GM19397 (cell line): ENCODE data around the gene CLBA1.

ENCODE experiments used
- ATAC-seq: cut with Tn5 transposase; IDR thresholded peaks from one replicate; pipeline ENCODE4 v1.9.1; 2021; ENCODE audit warnings: mild to moderate bottlenecking, moderate library complexity; ENCODE audit not compliant: unreplicated experiment

The CLBA1 gene

DNA sequence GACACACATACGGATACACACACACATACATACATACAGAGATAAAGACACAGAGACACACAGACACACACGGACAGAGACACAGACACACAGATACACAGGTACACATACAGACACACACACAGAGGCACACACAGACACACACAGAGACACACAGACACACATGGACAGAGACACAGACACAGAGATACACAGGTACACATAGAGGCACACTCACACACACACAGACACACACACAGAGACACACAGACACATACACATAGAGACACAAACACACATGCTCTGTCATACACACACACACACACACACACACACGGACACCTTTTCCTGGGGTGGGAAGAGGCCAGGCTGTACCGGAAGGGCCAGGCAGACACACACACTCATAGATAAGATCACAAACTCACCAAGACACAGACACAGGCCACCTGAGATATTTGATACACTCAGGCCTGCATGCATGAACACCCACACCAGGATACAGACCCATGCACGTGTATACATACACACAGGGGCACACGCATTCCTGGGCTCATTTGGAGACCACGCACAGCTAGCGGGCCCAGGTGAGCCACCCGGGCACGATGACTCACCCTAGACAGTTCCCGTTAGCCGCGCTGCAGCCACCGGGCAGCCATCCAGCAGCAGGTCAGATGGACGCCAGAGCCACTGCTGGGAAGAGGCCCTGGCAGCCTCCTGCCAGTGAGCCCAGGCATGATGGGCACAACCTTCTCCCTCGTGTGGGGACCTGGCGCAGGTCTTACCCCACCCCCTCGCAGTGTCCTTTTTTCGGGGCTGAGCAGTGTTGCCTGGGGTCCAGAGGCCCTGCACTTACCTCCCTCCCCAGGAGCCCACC is 5.6 kb upstream of the CLBA1 start:
- ATAC-seq, result no peak

DNA sequence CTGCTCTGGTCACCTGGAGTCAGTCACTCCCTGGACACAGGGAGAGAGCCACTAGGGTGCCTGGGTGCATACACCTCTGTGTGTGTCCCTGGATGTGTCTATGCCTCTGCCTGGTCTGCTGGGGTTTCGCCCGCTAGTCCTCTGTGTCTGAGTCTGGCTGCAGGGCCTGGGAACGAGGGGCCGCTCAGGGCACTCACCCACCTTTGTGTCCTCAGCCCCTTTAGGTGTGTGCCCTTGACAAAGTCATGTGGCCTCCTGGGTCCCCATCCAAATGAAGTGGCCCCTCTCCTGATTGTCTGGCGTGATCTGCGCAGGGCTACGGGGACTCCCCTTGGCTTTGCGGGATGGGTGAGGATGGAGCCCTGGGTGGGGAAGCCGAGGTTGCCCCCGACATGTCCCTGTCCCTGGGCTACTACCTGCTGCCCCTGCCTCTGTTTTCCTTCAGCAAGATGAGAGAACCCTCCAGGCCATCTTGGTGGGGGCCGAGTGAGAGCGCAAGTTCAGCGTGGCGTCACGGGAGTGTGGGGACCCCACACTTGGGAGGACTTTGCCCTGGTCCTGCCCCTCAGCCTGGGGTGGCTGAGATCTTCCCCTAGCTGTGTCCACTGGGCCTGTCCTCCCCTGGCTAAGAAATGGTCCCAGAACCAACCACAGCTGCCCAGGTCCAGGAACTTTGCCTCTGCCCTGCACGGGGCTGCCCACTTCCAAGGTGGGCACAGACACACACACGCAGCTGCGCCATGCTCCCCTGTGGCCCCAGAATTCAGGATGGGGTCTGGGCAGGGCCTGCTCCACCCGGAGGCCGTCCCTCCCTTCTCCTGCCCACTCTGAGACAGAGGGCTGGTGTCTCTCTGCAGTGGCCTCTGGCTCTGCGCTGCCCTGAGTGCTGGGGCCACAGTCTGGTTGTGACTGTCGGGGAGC is 4.7 kb upstream of the CLBA1 start:
- no peak for ATAC-seq

DNA sequence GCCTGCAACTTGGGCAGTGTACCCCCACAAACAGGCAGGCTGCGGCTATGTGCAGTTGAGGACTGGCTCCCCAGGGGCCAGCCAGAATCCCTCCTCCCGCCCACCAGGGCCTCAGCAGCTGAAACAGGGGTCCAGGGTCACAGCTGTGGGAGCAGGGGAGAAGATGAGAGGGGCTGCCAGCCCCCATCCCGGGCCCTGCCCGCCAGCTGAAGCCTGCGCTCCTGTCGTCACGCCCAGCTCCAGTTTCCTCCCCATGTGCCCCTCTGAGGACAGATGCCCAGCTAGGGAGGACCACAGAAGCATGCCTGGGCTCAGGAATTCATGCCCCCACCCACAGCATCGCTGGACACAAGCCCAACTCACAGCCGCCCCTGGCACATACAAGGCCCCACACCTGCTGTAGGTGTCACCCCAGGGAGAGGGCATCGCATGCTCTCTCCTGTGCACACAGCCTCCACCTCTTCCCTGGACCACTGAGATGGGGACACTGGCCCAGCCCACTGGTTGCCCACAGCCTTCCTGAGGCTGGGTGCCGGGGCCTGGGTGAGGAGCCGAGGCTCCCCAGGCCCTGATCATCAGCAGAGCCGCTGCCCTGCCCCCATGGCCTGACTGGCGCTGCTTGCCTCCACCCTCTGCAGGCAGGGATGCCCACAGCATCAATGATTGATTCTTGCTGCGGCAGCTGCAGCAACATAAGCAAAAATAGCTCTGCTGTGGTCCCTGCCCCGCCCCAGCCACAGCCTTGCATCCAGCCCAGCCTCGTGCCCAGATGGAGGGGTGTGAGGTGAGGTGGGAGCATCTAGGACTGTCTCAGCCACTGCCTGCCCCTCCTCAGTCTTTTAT is 3.7 kb upstream of the CLBA1 start:
- ATAC-seq, result no peak

DNA sequence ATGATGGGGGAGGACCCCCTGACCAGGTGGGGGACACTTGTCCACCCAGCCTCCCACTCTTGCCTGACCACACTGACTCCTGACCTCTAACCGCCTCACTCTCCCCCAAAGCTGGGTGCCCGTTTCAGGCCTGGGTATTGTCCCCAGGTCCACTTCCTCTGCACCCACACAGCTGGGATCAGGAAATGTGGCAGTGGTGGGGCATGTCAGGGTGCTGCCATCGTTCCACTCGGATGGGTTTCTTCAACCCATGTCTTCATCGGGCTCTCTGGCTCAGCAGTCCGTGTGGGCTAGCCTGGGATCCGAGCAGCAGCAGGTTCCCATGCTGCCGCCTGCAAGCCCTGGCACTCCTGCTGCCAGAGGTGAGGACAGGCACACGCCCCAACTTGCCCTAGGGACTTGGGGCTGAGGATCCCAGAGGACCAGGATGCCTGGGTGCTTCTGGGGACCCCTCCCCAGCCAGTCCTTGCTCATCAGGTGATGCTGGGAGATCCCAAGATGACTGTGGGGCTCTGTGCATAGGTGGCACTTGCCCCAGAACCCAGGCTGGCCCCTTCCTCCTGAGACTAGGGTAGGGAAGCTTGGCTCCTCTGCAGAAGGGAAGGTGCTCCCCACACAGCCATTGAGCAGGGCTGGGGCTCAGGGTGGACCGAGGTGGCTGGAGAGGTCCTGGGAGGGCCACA is 2.9 kb upstream of the CLBA1 start:
- no peak for ATAC-seq

DNA sequence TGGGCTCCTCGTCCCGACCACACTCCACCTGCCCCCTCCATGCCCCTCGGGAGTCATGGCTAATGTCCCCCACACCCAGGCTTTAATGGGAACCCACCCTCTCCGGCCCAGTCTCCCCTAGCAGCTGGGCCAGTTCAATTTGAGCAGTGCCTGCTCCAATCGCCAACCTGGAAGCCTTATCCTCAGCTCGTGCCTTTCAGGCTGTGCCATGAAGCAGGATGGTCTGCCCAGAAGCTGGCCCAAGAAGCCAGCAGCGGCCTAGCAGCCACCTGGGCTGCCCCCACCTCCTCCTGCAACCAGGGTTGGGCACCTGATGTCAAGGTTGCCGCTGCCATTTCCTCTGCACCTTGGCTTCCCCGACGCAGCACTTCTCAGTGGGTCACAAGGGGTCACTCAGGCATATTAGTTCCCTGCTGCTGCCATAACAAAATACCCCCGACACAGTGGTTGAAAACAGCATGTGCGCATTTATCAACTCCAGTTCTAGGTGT is 2.3 kb upstream of the CLBA1 start:
- ATAC-seq, result no peak

DNA sequence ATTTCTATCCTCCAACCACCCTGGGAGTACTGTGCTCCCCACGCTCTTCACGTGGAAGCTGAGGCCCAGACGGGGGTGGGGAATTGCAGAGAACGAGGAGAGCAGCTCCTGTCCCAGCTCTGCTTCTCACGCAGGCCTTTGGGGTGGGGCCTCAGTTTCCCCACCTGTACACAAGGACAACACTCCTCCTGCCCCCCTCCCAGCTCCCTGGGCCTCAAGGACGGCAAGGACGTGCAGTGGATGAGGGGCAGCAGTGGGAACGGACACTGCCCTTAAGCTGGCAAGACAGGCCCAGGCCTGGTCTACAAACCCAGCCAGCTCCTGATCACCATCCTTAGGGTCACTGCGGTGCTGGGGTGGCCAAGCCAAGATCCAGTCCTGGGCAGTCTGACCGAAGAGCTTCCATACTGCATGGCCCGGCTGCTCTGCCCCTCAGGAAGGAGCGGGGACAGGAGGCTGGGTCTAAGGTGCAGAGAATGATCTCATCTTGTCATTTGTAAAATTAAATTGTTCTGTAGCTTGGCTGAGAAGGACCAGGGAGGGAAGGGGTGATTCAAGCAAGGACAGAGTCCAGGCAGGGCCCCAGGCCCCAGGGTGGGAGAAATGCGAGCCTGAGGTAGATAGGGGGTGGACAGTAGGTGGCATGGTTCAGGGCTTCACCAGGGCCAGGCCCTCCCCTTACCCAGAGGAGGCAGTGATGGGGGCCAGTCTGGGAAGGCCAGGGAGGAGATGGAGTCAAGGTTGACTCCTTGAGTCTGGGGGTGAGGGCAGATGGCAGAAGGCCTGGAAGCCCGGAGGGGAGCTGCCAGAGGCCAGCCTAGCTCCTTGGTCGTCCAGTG is 1.3 kb upstream of the CLBA1 start:
- ATAC-seq, result no peak

DNA sequence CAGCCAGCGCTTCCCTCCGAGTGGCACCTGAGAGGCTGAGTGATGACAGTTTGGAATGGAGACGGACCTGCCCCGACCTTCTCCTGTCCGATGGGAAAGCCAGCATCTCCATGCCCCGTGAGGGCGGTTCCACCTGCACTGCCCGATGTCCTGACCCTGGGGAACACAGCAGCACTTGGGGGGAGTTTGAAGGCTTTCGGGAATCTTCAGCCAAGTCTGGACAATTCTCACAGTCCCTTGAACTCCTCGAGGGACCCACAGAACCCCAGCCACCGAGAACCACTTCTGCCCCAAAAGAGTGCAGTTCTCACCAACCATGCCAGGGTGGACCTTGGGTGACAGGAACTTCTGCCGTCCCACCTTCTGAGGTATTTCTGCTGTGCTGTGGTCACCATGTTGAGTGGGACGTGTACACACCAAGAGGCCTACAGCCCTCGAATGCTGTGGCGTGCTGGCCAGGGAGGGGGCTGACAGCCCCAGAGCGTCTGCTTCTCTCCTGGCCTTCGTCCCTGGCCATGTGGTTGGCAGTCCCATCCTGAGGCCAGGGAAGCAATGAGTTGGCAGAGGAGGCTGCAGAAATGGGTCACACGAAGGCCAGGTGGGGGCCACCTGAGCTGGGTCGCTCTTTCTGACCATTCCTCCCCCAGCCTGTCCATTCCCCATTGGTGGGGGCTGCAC is 1.0 kb downstream of the CLBA1 start:
- ATAC-seq, result no peak

DNA sequence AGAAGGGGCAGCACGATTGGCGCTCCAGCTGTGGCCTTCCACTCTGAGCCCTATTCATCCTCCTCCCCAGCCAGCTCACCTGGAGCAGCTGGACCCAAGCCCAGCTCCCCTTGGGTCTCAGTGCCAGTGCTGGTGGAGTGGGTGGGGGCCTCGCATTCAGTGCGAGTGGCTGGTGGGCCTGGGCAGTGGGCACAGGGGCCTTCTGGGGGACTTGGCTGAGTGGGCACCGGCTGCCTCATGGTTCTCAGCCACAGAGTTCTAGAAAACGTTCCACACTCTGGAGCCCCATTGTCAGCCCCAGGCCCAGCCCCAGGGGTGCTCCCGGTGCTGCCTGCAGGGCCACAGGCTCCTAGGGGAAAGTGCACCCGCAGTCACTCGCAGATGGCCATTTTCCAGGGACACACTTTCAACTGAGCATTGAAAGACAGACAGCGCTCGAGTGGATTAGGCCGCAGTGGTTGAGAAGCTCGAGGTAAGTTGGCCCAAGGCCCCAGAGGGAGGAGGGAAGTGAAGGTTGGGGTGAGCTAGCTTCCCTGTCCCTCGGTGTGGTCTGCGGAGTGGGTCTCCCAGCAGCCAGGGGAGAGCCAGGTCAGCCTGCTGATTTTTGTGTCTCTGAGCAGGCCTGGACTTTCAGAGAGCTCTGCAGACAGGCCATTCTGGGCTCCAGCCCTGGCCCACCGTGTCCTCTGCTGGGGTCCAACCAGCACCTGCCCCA is 3.8 kb downstream of the CLBA1 start:
- no peak for ATAC-seq

DNA sequence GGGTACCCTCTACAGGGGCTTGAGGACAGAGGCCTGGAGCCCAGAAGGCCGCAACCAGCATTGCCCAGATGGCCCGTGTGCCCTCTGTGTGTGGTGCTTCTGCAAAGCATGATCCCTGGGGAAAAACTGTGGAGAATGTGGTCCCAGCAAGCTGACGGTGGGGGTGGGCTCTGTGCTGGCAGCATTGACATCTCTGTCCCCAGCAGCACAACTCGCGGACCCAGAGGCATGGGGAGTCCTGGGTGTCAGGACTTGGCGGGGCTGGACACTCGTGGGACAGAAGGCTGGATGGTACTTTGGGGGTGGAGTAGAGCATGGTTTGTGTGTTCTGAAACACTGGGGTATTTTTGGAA is 4.3 kb downstream of the CLBA1 start:
- ATAC-seq, result no peak

DNA sequence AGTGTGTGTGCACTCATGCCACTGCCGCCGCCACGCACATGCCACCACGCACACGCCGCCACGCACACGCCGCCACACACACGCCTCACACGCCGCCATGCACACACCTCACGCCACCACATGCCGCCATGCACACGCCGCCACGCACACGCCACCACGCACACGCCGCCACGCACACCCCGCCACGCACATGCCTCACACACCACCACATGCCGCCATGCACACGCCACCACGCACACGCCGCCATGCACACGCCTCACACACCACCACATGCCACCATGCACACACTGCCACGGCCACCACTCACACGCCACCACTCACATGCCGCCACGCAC is 6.3 kb downstream of the CLBA1 start:
- ATAC-seq, result no peak

DNA sequence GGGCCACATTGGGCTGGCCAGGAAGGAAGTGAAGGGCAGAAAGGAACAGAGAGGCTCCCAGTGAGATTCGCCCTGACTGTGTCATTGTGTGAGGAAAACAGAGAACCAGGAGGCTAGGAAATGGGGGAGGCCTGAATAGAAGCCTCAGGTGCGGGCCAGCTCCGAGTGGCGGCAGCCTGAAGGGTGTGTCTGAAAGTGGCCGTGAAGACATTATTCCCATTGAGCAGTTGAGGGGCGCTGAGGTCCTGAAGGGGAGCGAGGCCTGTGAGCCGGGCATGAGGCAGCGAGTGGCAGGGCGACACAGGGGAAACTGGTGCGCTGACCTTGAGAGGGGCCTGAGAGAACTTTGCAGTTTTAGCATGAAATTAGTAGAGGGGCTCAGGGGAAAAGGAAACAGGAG is 6.9 kb downstream of the CLBA1 start:
- ATAC-seq, result no peak

DNA sequence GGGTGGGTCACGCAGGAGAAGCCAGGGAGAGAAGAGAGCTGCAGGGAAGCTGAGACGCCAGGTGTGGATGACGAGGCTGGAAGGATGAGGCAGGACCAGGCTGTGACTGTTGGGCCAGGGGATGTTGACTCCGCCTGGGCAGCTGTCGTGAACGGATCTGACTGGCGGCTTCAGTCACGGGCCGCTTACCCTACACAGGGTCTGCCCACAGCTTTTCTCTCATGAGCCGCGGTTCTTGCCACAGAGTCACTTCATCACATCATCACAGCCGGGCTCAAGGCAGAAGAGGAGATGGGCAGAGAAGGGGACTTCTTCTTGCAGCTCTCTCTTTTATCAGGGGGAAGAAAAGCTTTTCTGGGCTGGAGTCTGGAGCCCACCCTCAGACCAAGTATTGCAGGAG is 7.7 kb downstream of the CLBA1 start:
- no peak for ATAC-seq

DNA sequence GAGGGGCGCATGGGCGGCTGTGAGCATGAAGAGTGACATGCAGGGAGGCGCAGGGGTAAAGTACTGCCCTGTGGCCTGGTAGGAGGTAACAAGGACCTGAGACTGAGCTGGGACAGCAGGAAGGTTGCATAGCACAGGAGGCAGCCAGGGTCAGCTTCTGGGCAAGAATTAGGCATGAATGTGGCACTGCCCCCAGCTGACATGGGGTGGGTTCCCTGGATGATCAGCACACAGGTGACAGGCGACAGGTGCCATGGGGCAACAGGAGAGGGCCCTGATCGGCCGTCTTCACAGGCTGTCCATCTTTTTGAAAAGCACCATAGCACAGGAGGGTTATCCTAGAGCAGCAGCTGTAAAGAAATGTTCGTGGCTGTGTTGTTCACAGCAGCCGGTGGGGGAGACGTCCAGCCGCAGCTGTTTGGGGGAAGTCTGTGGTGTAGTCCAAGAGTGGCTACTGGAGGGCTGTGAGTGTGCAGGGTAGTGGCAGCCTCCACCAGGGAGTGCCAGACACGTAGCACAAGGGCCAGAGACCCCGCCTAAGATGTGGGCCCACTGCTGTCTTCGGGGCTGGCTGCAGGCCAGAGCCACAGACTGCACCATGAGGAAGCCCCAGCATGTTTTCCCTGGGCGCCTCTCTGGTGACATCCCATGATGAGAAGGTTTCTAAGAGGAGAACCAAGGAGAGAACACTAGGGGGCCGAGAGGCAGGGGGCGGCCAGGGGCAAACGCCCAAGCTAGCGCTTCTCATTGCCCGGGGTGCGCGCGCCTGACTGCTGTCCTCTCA is 8.4 kb downstream of the CLBA1 start:
- no peak for ATAC-seq

DNA sequence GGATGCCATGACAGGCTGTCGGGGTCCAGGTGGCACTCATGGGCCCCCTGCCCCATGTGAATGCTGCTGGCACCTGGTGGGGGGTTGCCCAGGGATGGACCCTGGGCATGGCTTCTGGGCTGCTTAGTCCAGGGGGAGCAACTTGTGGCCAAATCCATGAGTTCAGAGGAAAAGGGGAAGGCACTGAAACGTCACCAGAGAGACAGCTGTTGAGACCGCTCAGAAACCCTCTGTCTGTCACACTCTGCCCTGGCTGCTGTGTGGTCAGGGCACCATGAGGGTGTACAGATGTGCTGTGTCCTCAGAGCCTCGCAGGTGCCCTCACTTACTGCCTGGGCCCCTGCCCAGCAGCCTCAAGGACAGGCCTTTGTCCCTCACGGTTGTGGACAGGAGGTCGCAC is 9.4 kb downstream of the CLBA1 start:
- no peak for ATAC-seq

DNA sequence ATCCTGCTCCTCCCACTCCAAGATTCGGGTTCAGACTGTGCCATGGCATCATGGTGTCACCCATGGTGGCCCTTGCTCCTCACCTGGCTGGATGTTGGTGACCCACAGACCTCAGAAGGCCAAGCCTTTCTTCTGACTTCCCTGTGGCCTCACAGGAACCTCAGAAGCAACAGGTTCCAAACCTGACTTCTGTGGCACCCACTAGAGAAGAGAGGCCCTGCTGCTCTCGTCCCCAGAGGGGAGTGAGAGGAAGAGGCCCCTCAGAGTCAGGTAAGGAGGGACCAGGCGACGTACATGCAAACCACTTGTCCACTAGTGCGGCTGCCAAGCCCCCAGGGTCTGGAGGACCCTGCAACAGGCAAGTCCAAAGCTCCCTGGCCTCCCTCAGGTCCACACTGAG is 10.4 kb downstream of the CLBA1 start:
- no peak for ATAC-seq

DNA sequence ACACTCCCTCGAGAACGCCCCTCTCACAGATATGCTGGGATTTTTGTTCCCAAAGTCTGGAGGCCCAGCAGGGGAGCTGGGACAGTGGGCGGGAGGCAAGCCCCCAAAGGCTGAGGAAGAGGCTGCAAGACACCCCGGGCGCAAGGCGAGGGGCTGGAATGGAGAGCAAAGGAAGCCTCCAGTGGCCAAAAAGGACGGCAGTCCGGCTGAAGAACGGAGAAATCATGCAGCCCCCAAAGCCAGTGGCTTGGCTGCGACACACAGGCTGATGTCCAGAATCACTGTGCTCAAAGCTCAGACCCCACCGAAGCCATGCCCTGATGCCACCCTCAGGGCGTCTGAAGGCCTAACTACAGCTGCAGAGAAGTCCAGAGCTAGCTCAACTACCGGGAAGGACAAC is 10.9 kb downstream of the CLBA1 start:
- no peak for ATAC-seq

DNA sequence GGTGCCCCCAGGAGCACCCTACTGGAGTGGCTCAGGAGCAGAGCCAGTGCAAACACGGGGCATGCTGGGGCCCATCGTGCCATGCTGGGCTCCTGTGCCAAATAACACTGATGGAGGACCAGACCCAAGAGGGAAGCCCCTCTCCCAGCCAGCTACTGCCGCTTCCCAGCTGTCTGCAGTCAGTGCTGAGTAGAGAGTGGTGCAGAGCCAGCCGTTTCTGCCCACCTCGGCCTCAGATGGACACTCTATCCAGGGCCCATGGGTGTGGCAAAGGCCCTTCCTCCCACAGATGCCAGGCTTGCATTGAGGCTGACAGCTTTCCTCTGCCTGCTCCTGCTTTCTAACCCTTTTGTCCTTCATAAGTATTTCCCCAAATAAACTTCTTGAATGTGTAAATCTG is 13.2 kb downstream of the CLBA1 start:
- no peak for ATAC-seq

DNA sequence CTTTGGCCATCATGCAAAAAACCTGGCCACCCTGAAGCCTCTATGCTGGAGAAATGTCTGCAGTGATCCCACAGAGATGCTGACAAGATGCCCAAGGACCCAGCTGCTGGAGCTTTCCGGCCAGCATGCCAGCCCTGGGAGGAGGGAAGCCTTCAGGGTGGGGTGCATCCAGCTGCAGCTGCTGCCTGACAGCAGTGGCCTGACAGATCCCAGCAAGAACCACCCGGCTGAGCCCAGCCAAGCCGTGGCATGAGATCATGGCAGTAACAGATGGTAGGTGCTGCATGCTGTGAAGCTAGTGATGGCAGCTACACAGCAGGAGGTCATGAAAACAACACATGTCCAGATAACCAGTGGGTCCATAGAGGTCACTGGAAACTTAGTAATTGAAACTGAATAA is 13.8 kb downstream of the CLBA1 start:
- no peak for ATAC-seq
